HEK293 (cell line): ENCODE measurements around the gene OLA1.
A peak's percentile ranks its signal among the peaks of the same experiment; 100 is the strongest.

Experiments used
- YY1 ChIP-seq: fragments of 450-650 bp; formaldehyde crosslinking; IDR thresholded peaks from 2 replicates; pipeline ENCODE4 v1.5.1; 2018; ENCODE audit warnings: missing biosample characterization, missing genetic modification characterization
- ZFP3 ChIP-seq: fragments of 450-650 bp; formaldehyde crosslinking; IDR thresholded peaks from 2 replicates; pipeline ENCODE4 v1.5.1; 2016; ENCODE audit warnings: low read depth, missing biosample characterization, missing genetic modification characterization
- ZNF114 ChIP-seq: fragments of 450-650 bp; formaldehyde crosslinking; IDR thresholded peaks from 2 replicates; pipeline ENCODE4 v1.5.0; 2017; ENCODE audit warnings: missing biosample characterization, missing genetic modification characterization
- ZNF157 ChIP-seq: fragments of 450-650 bp; formaldehyde crosslinking; IDR thresholded peaks from 2 replicates; pipeline ENCODE4 v1.5.1; 2016; ENCODE audit warnings: missing biosample characterization, missing genetic modification characterization
- ZNF624 ChIP-seq: fragments of 450-650 bp; formaldehyde crosslinking; IDR thresholded peaks from 2 replicates; pipeline ENCODE4 v1.5.1; 2017; ENCODE audit warnings: missing biosample characterization, missing genetic modification characterization
- TF ChIP-seq, protein P1 (sequence below): fragments of 450-650 bp; formaldehyde crosslinking; optimal IDR thresholded peaks from 2 replicates; pipeline ENCODE3; 2016; ENCODE audit warnings: missing biosample characterization, mild to moderate bottlenecking, missing genetic modification characterization
- TF ChIP-seq, protein P2 (sequence below): fragments of 450-650 bp; formaldehyde crosslinking; IDR thresholded peaks from 2 replicates; pipeline ENCODE4 v1.5.1; 2016; ENCODE audit warnings: missing biosample characterization, missing genetic modification characterization
- TF ChIP-seq, protein P3 (sequence below): fragments of 450-650 bp; formaldehyde crosslinking; IDR thresholded peaks from 2 replicates; pipeline ENCODE4 v1.5.1; 2016; ENCODE audit warnings: missing biosample characterization, missing genetic modification characterization, low read depth
- TF ChIP-seq, protein P4 (sequence below): fragments of 450-650 bp; formaldehyde crosslinking; IDR thresholded peaks from 2 replicates; pipeline ENCODE4 v1.5.1; 2016; ENCODE audit warnings: missing biosample characterization, missing genetic modification characterization
- TF ChIP-seq, protein P5 (sequence below): fragments of 450-650 bp; formaldehyde crosslinking; IDR thresholded peaks from 2 replicates; pipeline ENCODE4 v1.5.1; 2016; ENCODE audit warnings: missing biosample characterization, missing genetic modification characterization
- TF ChIP-seq, protein P6 (sequence below): fragments of 450-650 bp; formaldehyde crosslinking; IDR thresholded peaks from 2 replicates; pipeline ENCODE4 v1.5.1; 2016; ENCODE audit warnings: missing biosample characterization, missing genetic modification characterization
- TF ChIP-seq, protein P7 (sequence below): fragments of 450-650 bp; formaldehyde crosslinking; IDR thresholded peaks from 2 replicates; pipeline ENCODE4 v1.5.1; 2017; ENCODE audit warnings: missing biosample characterization, mild to moderate bottlenecking, missing genetic modification characterization, moderate library complexity

DNA sequence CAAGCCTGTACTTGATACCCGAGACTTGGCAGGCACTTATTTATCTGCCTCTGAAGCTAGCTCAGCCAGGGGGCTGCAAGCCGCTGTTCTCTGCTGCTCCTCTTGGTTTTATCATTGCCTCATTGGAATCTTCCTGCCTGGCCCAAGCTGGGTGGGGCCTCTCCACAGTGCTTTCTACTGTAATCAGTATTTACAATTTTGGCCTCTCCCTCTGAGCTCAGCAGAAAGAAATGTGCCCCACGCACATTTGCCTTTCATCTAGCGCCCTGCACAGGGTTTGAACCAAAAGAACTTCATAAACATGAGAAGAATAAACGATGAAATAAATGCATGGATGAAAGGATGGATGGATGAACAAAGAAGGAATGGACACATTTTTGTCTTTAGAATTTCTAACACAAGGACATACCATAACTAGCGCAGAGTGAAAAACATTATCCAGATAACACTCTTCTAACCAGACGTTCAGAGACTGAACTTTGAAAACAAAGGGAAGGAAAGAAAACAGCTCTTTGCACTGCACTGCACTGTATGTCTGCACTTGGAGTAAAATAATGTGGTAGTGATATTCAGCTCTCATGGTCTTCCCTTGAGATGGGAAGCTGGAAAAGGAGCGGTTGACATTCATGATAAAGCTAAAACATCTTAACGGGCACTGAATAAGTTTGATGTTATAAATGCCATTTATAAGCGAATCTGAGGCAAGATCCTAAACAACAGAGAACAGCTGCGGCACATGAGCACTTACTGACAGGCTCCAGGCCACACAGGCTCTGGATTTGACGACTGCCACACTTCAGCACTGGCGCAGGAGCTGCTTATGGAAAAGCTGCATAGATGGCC, 196.4 kb downstream of the OLA1 start:
- TF ChIP-seq, protein P1, sequence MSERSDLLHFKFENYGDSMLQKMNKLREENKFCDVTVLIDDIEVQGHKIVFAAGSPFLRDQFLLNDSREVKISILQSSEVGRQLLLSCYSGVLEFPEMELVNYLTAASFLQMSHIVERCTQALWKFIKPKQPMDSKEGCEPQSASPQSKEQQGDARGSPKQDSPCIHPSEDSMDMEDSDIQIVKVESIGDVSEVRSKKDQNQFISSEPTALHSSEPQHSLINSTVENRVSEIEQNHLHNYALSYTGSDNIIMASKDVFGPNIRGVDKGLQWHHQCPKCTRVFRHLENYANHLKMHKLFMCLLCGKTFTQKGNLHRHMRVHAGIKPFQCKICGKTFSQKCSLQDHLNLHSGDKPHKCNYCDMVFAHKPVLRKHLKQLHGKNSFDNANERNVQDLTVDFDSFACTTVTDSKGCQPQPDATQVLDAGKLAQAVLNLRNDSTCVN = no peak
- TF ChIP-seq, protein P2, sequence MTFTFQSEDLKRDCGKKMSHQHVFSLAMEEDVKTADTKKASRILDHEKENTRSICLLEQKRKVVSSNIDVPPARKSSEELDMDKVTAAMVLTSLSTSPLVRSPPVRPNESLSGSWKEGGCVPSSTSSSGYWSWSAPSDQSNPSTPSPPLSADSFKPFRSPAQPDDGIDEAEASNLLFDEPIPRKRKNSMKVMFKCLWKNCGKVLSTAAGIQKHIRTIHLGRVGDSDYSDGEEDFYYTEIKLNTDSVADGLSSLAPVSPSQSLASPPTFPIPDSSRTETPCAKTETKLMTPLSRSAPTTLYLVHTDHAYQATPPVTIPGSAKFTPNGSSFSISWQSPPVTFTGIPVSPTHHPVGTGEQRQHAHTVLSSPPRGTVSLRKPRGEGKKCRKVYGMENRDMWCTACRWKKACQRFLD (tag by site-specific recombination) = no peak
- TF ChIP-seq ZNF624 (tag by site-specific recombination) = no peak
- TF ChIP-seq, protein P3, sequence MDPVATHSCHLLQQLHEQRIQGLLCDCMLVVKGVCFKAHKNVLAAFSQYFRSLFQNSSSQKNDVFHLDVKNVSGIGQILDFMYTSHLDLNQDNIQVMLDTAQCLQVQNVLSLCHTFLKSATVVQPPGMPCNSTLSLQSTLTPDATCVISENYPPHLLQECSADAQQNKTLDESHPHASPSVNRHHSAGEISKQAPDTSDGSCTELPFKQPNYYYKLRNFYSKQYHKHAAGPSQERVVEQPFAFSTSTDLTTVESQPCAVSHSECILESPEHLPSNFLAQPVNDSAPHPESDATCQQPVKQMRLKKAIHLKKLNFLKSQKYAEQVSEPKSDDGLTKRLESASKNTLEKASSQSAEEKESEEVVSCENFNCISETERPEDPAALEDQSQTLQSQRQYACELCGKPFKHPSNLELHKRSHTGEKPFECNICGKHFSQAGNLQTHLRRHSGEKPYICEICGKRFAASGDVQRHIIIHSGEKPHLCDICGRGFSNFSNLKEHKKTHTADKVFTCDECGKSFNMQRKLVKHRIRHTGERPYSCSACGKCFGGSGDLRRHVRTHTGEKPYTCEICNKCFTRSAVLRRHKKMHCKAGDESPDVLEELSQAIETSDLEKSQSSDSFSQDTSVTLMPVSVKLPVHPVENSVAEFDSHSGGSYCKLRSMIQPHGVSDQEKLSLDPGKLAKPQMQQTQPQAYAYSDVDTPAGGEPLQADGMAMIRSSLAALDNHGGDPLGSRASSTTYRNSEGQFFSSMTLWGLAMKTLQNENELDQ (tag by site-specific recombination) = no peak
- TF ChIP-seq, protein P4, sequence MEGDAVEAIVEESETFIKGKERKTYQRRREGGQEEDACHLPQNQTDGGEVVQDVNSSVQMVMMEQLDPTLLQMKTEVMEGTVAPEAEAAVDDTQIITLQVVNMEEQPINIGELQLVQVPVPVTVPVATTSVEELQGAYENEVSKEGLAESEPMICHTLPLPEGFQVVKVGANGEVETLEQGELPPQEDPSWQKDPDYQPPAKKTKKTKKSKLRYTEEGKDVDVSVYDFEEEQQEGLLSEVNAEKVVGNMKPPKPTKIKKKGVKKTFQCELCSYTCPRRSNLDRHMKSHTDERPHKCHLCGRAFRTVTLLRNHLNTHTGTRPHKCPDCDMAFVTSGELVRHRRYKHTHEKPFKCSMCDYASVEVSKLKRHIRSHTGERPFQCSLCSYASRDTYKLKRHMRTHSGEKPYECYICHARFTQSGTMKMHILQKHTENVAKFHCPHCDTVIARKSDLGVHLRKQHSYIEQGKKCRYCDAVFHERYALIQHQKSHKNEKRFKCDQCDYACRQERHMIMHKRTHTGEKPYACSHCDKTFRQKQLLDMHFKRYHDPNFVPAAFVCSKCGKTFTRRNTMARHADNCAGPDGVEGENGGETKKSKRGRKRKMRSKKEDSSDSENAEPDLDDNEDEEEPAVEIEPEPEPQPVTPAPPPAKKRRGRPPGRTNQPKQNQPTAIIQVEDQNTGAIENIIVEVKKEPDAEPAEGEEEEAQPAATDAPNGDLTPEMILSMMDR (tag by site-specific recombination) = peak; percentile 12; the same call in 1 of the 2 replicates
- no peak for TF ChIP-seq ZNF157 (tag by site-specific recombination)
- TF ChIP-seq ZNF114 = no peak
- TF ChIP-seq, protein P5, sequence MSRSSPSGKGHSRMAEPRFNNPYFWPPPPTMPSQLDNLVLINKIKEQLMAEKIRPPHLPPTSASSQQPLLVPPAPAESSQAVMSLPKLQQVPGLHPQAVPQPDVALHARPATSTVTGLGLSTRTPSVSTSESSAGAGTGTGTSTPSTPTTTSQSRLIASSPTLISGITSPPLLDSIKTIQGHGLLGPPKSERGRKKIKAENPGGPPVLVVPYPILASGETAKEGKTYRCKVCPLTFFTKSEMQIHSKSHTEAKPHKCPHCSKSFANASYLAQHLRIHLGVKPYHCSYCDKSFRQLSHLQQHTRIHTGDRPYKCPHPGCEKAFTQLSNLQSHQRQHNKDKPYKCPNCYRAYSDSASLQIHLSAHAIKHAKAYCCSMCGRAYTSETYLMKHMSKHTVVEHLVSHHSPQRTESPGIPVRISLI (tag by site-specific recombination) = no peak
- TF ChIP-seq, protein P6, sequence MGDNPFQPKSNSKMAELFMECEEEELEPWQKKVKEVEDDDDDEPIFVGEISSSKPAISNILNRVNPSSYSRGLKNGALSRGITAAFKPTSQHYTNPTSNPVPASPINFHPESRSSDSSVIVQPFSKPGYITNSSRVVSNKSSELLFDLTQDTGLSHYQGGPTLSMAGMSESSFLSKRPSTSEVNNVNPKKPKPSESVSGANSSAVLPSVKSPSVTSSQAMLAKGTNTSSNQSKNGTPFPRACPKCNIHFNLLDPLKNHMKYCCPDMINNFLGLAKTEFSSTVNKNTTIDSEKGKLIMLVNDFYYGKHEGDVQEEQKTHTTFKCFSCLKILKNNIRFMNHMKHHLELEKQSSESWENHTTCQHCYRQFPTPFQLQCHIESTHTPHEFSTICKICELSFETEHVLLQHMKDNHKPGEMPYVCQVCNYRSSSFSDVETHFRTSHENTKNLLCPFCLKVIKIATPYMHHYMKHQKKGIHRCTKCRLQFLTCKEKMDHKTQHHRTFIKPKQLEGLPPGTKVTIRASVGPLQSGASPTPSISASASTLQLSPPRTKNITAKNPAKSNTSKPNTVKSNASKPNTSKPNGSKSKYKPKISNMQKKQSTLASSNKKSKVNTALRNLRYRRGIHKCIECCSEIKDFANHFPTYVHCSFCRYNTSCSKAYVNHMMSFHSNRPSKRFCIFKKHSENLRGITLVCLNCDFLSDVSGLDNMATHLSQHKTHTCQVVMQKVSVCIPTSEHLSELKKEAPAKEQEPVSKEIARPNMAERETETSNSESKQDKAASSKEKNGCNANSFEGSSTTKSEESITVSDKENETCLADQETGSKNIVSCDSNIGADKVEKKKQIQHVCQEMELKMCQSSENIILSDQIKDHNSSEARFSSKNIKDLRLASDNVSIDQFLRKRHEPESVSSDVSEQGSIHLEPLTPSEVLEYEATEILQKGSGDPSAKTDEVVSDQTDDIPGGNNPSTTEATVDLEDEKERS (tag by site-specific recombination) = no peak
- TF ChIP-seq YY1 (tag by site-specific recombination) = no peak
- TF ChIP-seq ZFP3 (tag by site-specific recombination) = no peak
- TF ChIP-seq, protein P7, sequence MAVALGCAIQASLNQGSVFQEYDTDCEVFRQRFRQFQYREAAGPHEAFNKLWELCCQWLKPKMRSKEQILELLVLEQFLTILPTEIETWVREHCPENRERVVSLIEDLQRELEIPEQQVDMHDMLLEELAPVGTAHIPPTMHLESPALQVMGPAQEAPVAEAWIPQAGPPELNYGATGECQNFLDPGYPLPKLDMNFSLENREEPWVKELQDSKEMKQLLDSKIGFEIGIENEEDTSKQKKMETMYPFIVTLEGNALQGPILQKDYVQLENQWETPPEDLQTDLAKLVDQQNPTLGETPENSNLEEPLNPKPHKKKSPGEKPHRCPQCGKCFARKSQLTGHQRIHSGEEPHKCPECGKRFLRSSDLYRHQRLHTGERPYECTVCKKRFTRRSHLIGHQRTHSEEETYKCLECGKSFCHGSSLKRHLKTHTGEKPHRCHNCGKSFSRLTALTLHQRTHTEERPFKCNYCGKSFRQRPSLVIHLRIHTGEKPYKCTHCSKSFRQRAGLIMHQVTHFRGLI = no peak
